ENCODE measurements around the gene SOBP.

GRCh38 chr6:107442938-107443607 lies 46.8 kb upstream of the SOBP start:
- no peak for TF ChIP-seq CTCF (IDR thresholded peaks at IDR 0.05)
- TF ChIP-seq POLR2A (IDR thresholded peaks at IDR 0.05): no peak
- no peak for TF ChIP-seq POLR2AphosphoS5 (IDR thresholded peaks at IDR 0.05)
